ENCODE data around the gene LGR6.
"Not testable (repeated sequence)": the region's sequence is repeated elsewhere in the genome, so short reads cannot be mapped to it uniquely, and the experiment has no call there.

Gene LGR6

GRCh38 chr1:202227053-202227672 lies 33.6 kb downstream of the LGR6 start:
- no peak for DNase-seq

GRCh38 chr1:202227997-202228401 lies 34.4 kb downstream of the LGR6 start:
- DNase-seq = no peak

- DNase-seq = no peak
Measured at GRCh38 chr1:202228484-202229122, 35.0 kb downstream of the LGR6 start.

- no peak for DNase-seq
Measured at GRCh38 chr1:202229376-202229775, 35.8 kb downstream of the LGR6 start.

GRCh38 chr1:202230061-202230938 lies 36.7 kb downstream of the LGR6 start:
- DNase-seq = no peak

GRCh38 chr1:202230939-202231645 lies 37.5 kb downstream of the LGR6 start:
- no peak for DNase-seq

- DNase-seq = no peak
Measured at GRCh38 chr1:202233171-202233570, 39.6 kb downstream of the LGR6 start.

- DNase-seq = no peak
Measured at GRCh38 chr1:202233804-202234203, 40.2 kb downstream of the LGR6 start.

GRCh38 chr1:202234331-202235002 lies 40.9 kb downstream of the LGR6 start:
- DNase-seq = no peak

GRCh38 chr1:202235003-202235660 lies 41.5 kb downstream of the LGR6 start:
- DNase-seq = no peak

GRCh38 chr1:202235856-202236837 lies 42.5 kb downstream of the LGR6 start:
- DNase-seq = no peak

GRCh38 chr1:202237052-202237451 lies 43.5 kb downstream of the LGR6 start:
- DNase-seq = no peak

- no peak for DNase-seq
Measured at GRCh38 chr1:202238914-202239313, 45.3 kb downstream of the LGR6 start.

- not testable (repeated sequence) for DNase-seq
Measured at GRCh38 chr1:202240226-202240625, 46.6 kb downstream of the LGR6 start.

- DNase-seq = no peak
Measured at GRCh38 chr1:202240956-202241355, 47.4 kb downstream of the LGR6 start.

GRCh38 chr1:202241376-202242079 lies 47.9 kb downstream of the LGR6 start:
- DNase-seq = no peak

GRCh38 chr1:202242080-202242419 lies 48.5 kb downstream of the LGR6 start:
- DNase-seq = no peak

GRCh38 chr1:202243006-202243405 lies 49.4 kb downstream of the LGR6 start:
- no peak for DNase-seq

- DNase-seq = no peak
Measured at GRCh38 chr1:202244841-202245261, 51.3 kb downstream of the LGR6 start.

GRCh38 chr1:202245391-202245790 lies 51.8 kb downstream of the LGR6 start:
- no peak for DNase-seq

Data from KG1 (cell line).